CD4-positive, alpha-beta T cell treated with Interleukin-1 beta for 1 hour (primary cell): Measurements from ENCODE around the gene LTBP1.
"Not testable (repeated sequence)": the region's sequence is repeated elsewhere in the genome, so short reads cannot be mapped to it uniquely, and the experiment has no call there.

Experiments
- DNase-seq, 2 donors: peaks; one replicate each; pipeline ENCODE4 v3.0.0-alpha.2; 2020 to 2022

The LTBP1 gene

DNA sequence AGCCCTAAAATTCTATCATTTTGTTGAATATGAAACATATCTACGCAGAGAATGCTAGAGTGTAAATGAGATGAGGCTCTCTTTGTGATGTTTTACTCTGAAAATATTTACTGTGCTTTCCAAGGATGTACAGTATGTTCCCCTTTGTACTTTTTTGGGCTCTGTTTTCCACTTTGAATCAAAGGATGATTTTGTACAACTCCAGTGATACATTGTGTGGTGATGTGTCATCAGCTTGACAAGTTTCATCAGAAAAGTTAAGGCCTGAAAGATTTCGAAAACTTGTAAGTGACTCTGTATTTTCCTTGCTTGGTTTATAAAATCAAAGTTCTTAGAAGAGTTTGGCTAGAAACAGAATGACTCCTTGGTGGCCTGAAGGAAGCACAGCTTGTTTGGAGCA, 206.3 kb downstream of the LTBP1 start:
- no peak for DNase-seq

DNA sequence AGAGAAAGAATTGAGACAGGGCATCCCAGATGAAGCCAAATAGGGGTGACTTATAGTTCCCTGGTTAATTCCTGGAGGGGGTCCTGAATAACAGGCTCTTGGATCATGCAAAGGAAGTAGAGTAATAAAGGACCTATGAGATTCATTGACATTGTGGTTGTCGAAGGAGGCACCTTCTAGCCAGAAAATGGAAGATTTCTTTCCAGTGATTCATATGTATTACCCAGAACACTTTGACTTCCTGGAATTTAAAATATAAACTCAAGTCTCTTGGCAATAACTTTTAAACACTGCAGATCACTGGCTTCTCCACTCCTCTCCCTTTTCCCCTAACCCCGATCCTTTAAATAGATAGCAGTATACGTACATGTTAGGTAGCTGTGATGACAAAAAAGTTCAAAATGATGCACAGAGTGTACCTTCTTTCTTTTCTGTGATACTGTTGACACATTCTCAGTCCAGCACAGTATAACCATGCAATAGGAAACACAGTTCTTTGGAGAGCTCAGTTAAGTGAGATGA, 211.8 kb downstream of the LTBP1 start:
- DNase-seq, result no peak

- no peak for DNase-seq
Observed at GRCh38 chr2:33160191-33160590, 213.4 kb downstream of the LTBP1 start.

- no peak for DNase-seq
Observed at GRCh38 chr2:33166287-33166881, 219.6 kb downstream of the LTBP1 start.

GRCh38 chr2:33167622-33168245, 221.0 kb downstream of the LTBP1 start:
- no peak for DNase-seq

DNA sequence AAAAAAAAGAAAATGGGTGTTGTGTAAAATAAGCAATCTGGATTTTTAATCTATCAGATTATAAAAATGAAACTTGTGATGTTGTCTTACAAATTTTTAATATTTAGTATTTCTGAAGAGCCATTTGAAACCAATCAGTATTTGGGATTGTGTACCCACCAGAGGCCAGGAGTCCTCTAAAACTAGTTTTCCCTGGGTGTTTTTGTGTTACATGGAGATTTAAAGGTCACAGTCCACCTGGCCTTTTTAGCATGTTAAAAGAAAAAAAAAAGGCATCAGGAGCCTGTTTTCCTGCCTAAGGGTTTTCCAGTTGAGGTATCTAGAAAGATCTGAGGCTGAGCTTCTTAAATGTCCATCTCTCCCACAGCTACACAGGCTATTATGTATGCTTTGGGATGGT, 221.7 kb downstream of the LTBP1 start:
- DNase-seq, result no peak

DNA sequence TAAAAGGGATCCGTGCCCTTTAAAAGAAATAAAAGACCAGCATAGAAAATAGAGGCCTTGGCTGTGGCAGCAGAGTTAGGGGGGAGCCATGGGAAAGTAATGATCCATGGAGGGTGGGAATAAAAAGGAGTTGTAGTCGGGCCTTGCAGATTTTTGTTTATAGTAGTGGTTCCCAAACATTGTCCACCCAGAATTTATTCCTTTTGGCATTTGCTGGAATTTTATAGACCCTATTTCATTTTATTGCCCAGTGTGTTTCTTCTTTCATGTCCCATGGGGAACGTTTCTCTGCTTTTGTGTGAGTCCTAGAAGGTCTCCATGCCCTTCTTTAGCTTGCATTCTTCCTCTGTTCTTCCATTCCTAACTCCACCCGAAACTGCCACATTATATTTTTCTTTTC, 222.2 kb downstream of the LTBP1 start:
- no peak for DNase-seq

GRCh38 chr2:33170251-33170650, 223.5 kb downstream of the LTBP1 start:
- DNase-seq, result not testable (repeated sequence)

- DNase-seq, result no peak
Observed at GRCh38 chr2:33177627-33178026, 230.9 kb downstream of the LTBP1 start.

- no peak for DNase-seq
Observed at GRCh38 chr2:33178209-33178608, 231.5 kb downstream of the LTBP1 start.

DNA sequence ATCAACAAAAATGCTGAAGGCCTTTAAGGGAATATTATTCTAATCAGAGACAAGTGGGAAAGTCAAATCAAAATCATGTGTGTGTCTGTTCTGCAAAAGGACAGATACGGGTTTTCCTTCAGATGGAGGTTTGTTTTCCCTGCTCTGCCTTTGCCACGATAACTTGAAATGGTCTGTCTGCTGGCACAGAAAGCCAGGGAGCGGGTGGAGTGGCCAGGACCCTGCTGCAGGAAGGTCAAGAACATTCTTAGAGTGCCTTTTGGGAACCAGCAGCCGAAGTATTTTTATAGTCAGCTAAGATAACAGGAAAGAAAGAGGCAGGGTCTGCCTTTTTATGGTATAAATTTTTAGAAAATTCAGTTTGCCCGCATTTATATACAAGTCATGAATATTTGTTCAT, 234.2 kb downstream of the LTBP1 start:
- no peak for DNase-seq

DNA sequence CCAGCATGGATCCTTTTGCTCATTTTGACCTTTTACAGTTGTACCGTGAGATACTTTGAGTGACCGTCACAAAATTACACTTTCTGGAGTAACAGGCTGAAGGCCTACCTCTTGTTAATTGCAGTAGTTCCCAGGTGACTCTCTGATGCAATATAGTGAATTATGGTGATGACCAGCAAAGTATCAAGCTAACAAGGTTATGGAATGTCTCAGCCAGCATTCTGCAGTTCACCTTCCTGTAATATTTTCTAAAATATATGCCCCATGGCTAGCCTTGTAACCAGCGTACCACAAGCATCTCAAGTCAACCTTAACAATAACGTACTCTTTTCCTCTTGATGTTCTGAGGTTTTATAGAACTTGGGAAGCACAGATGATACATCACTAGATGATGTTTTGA, 234.7 kb downstream of the LTBP1 start:
- DNase-seq, result no peak

- DNase-seq, result no peak
Observed at GRCh38 chr2:33184041-33184440, 237.3 kb downstream of the LTBP1 start.

- DNase-seq, result no peak
Observed at GRCh38 chr2:33186937-33187336, 240.2 kb downstream of the LTBP1 start.

- no peak for DNase-seq
Observed at GRCh38 chr2:33188799-33189198, 242.0 kb downstream of the LTBP1 start.

GRCh38 chr2:33190393-33190937, 243.7 kb downstream of the LTBP1 start:
- no peak for DNase-seq

GRCh38 chr2:33195891-33196290, 249.1 kb downstream of the LTBP1 start:
- DNase-seq, result no peak

DNA sequence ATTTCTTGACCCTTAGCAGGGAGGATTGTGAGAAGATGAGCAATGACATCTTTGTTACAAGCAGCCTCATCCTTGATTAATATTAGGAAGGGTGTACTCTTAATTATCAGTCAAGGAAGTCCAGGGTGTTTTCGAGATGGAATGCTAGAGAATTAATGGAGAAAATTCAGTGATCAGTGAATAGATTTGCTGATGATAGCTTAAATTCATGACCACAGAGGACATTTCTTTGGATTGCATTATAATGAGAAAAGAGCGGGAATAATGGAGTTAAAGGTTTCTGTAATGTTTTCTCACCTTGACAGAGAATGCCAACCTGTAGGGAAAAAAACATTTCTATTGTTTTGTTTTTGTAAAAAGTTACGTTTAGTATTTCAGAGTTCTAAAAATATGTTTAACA, 249.9 kb downstream of the LTBP1 start:
- DNase-seq, result no peak

GRCh38 chr2:33197198-33197938, 250.6 kb downstream of the LTBP1 start:
- DNase-seq, result no peak

GRCh38 chr2:33202641-33203522, 256.1 kb downstream of the LTBP1 start:
- no peak for DNase-seq

- no peak for DNase-seq
Observed at GRCh38 chr2:33204945-33205344, 258.2 kb downstream of the LTBP1 start.

GRCh38 chr2:33205693-33206434, 259.1 kb downstream of the LTBP1 start:
- DNase-seq, result no peak
